H9 (cell line): Measurements from ENCODE around the gene DHX40. TPM values are rescaled to one million over a fixed set of nuclear protein-coding genes. Genes with fewer than 3 reads are reported as not detected.

Experiments used
- DNase-seq: peaks from one replicate; pipeline ENCODE4 v3.0.0-alpha.2; 2017
- H2AFZ ChIP-seq: one replicate; pipeline ENCODE4 v1.6.1; 2013; ENCODE audit warnings: mild to moderate bottlenecking, low read length, control low read depth, moderate library complexity
- H2AK5ac ChIP-seq: 2 replicates; pipeline ENCODE4 v1.6.1; 2013; ENCODE audit warnings: low read length, control low read depth, mixed read lengths; ENCODE audit not compliant: insufficient read length
- H2BK120ac ChIP-seq: one replicate; pipeline ENCODE4 v1.6.1; 2013; ENCODE audit warnings: low read depth, mild to moderate bottlenecking, low read length, control low read depth, inconsistent platforms; ENCODE audit not compliant: poor library complexity, severe bottlenecking
- H2BK12ac ChIP-seq: 2 replicates; pipeline ENCODE4 v1.6.1; 2013; ENCODE audit warnings: low read length, control low read depth, mixed read lengths, low read depth; ENCODE audit not compliant: insufficient read length
- H2BK15ac ChIP-seq: 2 replicates; pipeline ENCODE4 v1.6.1; 2013; ENCODE audit warnings: low read depth, low read length, control low read depth
- H2BK20ac ChIP-seq: one replicate; pipeline ENCODE4 v1.6.1; 2013; ENCODE audit warnings: low read depth, mild to moderate bottlenecking, low read length, control low read depth, inconsistent platforms; ENCODE audit not compliant: poor library complexity, severe bottlenecking
- H2BK5ac ChIP-seq: 2 replicates; pipeline ENCODE4 v1.6.1; 2013; ENCODE audit warnings: low read length, control low read depth, mixed read lengths; ENCODE audit not compliant: insufficient read length
- H3K14ac ChIP-seq: 2 replicates; pipeline ENCODE4 v1.6.1; 2013; ENCODE audit warnings: low read length, control low read depth; ENCODE audit not compliant: insufficient read depth
- H3K18ac ChIP-seq: 2 replicates; pipeline ENCODE4 v1.6.1; 2013; ENCODE audit warnings: low read depth, mild to moderate bottlenecking, mixed read lengths, low read length, control low read depth; ENCODE audit not compliant: insufficient read length
- H3K23ac ChIP-seq: 2 replicates; pipeline ENCODE4 v1.6.1; 2013; ENCODE audit warnings: low read length, control low read depth, mixed read lengths, low read depth; ENCODE audit not compliant: insufficient read length
- H3K23me2 ChIP-seq: 2 replicates; pipeline ENCODE4 v1.6.1; 2013; ENCODE audit warnings: low read depth, mild to moderate bottlenecking, mixed read lengths, low read length, control low read depth; ENCODE audit not compliant: insufficient read length, poor library complexity, severe bottlenecking
- H3K27ac ChIP-seq: 2 replicates; pipeline ENCODE4 v1.5.1; 2013; ENCODE audit warnings: low read length, control low read depth, mixed read lengths, low read depth; ENCODE audit not compliant: insufficient read length
- H3K27me3 ChIP-seq: 2 replicates; pipeline ENCODE4 v1.6.1; 2013; ENCODE audit warnings: low read length, control low read depth, inconsistent platforms; ENCODE audit not compliant: insufficient read depth
- H3K4ac ChIP-seq: 2 replicates; pipeline ENCODE4 v1.6.1; 2013; ENCODE audit warnings: low read depth, mild to moderate bottlenecking, control low read depth, inconsistent platforms, low read length, moderate library complexity
- H3K4me1 ChIP-seq: 2 replicates; pipeline ENCODE4 v1.6.1; 2013; ENCODE audit warnings: low read length, control low read depth, inconsistent platforms; ENCODE audit not compliant: insufficient read depth
- H3K4me2 ChIP-seq: 2 replicates; pipeline ENCODE4 v1.6.1; 2013; ENCODE audit warnings: low read length, control low read depth, mixed read lengths; ENCODE audit not compliant: insufficient read length, insufficient read depth
- H3K56ac ChIP-seq: 2 replicates; pipeline ENCODE4 v1.6.1; 2013; ENCODE audit warnings: low read depth, mild to moderate bottlenecking, mixed read lengths, low read length, control low read depth; ENCODE audit not compliant: insufficient read length
- H3K79me1 ChIP-seq: 2 replicates; pipeline ENCODE4 v1.6.1; 2013; ENCODE audit warnings: low read depth, mild to moderate bottlenecking, moderate library complexity, low read length, control low read depth, inconsistent platforms; ENCODE audit not compliant: insufficient read depth, poor library complexity, severe bottlenecking
- H3K79me2 ChIP-seq: 2 replicates; pipeline ENCODE4 v1.6.1; 2013; ENCODE audit warnings: low read length, control low read depth, inconsistent platforms; ENCODE audit not compliant: insufficient read depth
- H3K9ac ChIP-seq: 2 replicates; pipeline ENCODE4 v1.6.1; 2013; ENCODE audit warnings: low read length, control low read depth, mixed read lengths; ENCODE audit not compliant: insufficient read length; ENCODE audit errors: extremely low read depth
- H3K9me3 ChIP-seq: one replicate; pipeline ENCODE4 v1.6.1; 2013; ENCODE audit warnings: low read depth, low read length, inconsistent platforms; ENCODE audit not compliant: control insufficient read depth
- H3T11ph ChIP-seq: one replicate; pipeline ENCODE4 v1.6.1; 2013; ENCODE audit warnings: mild to moderate bottlenecking, low read length, control low read depth, inconsistent platforms
- H4K20me1 ChIP-seq: one replicate; pipeline ENCODE4 v1.6.1; 2013; ENCODE audit not compliant: control insufficient read depth, insufficient read length, insufficient read depth
- H4K5ac ChIP-seq: 2 replicates; pipeline ENCODE4 v1.6.1; 2013; ENCODE audit warnings: low read depth, mild to moderate bottlenecking, mixed read lengths, low read length, control low read depth; ENCODE audit not compliant: insufficient read length
- H4K8ac ChIP-seq: replicated peaks from 2 replicates; pipeline ENCODE4 v1.6.1; 2013; ENCODE audit warnings: low read length, control low read depth, mixed read lengths, low read depth; ENCODE audit not compliant: insufficient read length
- H4K91ac ChIP-seq: 2 replicates; pipeline ENCODE4 v1.6.1; 2013; ENCODE audit warnings: low read depth, mild to moderate bottlenecking, moderate library complexity, mixed read lengths, low read length, control low read depth; ENCODE audit not compliant: insufficient read length
- H3K27ac Mint-ChIP-seq, 3 experiments: 2 replicates in 2 of 3; 3 replicates in 1 of 3; pipeline ENCODE4 v1.8.0; 2020 to 2021; ENCODE audit warnings: mixed read lengths in 3 of 3, mild to moderate bottlenecking in 1 of 3, moderate library complexity in 1 of 3
- H3K27me3 Mint-ChIP-seq: 2 replicates; pipeline ENCODE4 v1.8.0; 2021; ENCODE audit warnings: low read depth, mild to moderate bottlenecking, moderate library complexity, mixed read lengths
- H3K36me3 Mint-ChIP-seq, 3 experiments: 2 replicates in 2 of 3; 3 replicates in 1 of 3; pipeline ENCODE4 v1.8.0; 2020 to 2021; ENCODE audit warnings: low read depth in 3 of 3, mixed read lengths in 3 of 3; ENCODE audit not compliant: insufficient read depth in 1 of 3
- H3K4me1 Mint-ChIP-seq, 2 experiments: 2 replicates each; pipeline ENCODE4 v1.8.0; 2020; ENCODE audit warnings: mixed read lengths in 2 of 2
- H3K4me3 Mint-ChIP-seq, 2 experiments: 2 replicates in 1 of 2; 3 replicates in 1 of 2; pipeline ENCODE4 v1.8.0; 2020 to 2021; ENCODE audit warnings: mild to moderate bottlenecking in 2 of 2, mixed read lengths in 2 of 2, moderate library complexity in 1 of 2
- H3K9me3 Mint-ChIP-seq, 2 experiments: 2 replicates in 1 of 2; 3 replicates in 1 of 2; pipeline ENCODE4 v1.8.0; 2020; ENCODE audit warnings: mild to moderate bottlenecking in 2 of 2, mixed read lengths in 2 of 2, moderate library complexity in 1 of 2
- WGBS: extraction: QIAGEN DNeasy Blood & Tissue Kit; methylation state at CpG from one replicate; pipeline ENCODE4 v1.1.7; 2013; ENCODE audit warnings: missing lambda C conversion rate, low lambda C conversion rate, mixed read lengths; ENCODE audit not compliant: insufficient read length; ENCODE audit errors: extremely low coverage; 5-methylcytosine and 5-hydroxymethylcytosine counted together
- total RNA-seq: library from RNA; stranded (reverse); gene quantifications from 2 replicates; pipeline ENCODE4 v1.2.1, GENCODE V29; 2021
- TF ChIP-seq, protein P1 (sequence below): fragments of 200-600 bp; sonication (generic); conservative IDR thresholded peaks from 3 replicates; pipeline ENCODE4 v1.8.0; 2021; ENCODE audit warnings: antibody characterized with exemption, mild to moderate bottlenecking

The DHX40 gene
- total RNA-seq, 1 experiment from 2014 or later = 28.8 TPM

GRCh38 chr17:59632398-59632797 is 67.0 kb downstream of the DHX40 start:
- H3T11ph ChIP-seq = no peak overlapping the region
- no peaks in the 10 kb centered on the region for H3K23me2 ChIP-seq
- no peaks in the 10 kb centered on the region for H3K27me3 ChIP-seq
- no peak overlapping the region for H2BK15ac ChIP-seq
- H4K91ac ChIP-seq = no peak overlapping the region
- H4K8ac ChIP-seq = no peak overlapping the region
- H3K9me3 ChIP-seq = no peaks in the 10 kb centered on the region
- H3K79me1 ChIP-seq = peaks cover 7% of the 10 kb centered on the region
- H3K4me2 ChIP-seq = no peak overlapping the region
- no peak overlapping the region for H3K18ac ChIP-seq
- no peak overlapping the region for H3K4ac ChIP-seq
- Mint-ChIP-seq H3K27ac (peak overlapping the region in 1 of 3 experiments; percentile 17; a peak in 2 of 7 replicates), H3K36me3 (peaks cover 13 to 21% (median 20%) of the 10 kb centered on the region in 3 experiments; a peak in 6 of 7 replicates), H3K9me3 (no peaks in the 10 kb centered on the region; a peak in 1 of 5 replicates), H3K27me3 (no peaks in the 10 kb centered on the region), H3K4me1 (peaks cover 8 to 13% of the 10 kb centered on the region in 2 experiments), H3K4me3 (no peak overlapping the region)
- DNase-seq = no peak
- TF ChIP-seq, protein P1, sequence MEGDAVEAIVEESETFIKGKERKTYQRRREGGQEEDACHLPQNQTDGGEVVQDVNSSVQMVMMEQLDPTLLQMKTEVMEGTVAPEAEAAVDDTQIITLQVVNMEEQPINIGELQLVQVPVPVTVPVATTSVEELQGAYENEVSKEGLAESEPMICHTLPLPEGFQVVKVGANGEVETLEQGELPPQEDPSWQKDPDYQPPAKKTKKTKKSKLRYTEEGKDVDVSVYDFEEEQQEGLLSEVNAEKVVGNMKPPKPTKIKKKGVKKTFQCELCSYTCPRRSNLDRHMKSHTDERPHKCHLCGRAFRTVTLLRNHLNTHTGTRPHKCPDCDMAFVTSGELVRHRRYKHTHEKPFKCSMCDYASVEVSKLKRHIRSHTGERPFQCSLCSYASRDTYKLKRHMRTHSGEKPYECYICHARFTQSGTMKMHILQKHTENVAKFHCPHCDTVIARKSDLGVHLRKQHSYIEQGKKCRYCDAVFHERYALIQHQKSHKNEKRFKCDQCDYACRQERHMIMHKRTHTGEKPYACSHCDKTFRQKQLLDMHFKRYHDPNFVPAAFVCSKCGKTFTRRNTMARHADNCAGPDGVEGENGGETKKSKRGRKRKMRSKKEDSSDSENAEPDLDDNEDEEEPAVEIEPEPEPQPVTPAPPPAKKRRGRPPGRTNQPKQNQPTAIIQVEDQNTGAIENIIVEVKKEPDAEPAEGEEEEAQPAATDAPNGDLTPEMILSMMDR = no peak
- H2BK5ac ChIP-seq = no peak overlapping the region
- H4K5ac ChIP-seq = no peak overlapping the region
- no peak overlapping the region for H2BK120ac ChIP-seq
- H3K9ac ChIP-seq = no peak overlapping the region
- no peak overlapping the region for H2BK20ac ChIP-seq
- H2AK5ac ChIP-seq = no peak overlapping the region
- no peak overlapping the region for H2AFZ ChIP-seq
- H3K56ac ChIP-seq = no peak overlapping the region
- no peak overlapping the region for H3K27ac ChIP-seq
- no peak overlapping the region for H3K23ac ChIP-seq
- WGBS = no CpG with 5 or more reads among the region's 6 CpGs
- no peaks in the 10 kb centered on the region for H4K20me1 ChIP-seq
- H3K4me1 ChIP-seq = no peaks in the 10 kb centered on the region; the same call in 1 of the 2 replicates
- no peak overlapping the region for H3K14ac ChIP-seq
- H3K79me2 ChIP-seq = peaks cover 53% of the 10 kb centered on the region; the same call in 1 of the 2 replicates
- no peak overlapping the region for H2BK12ac ChIP-seq
